ENCODE data around the gene NFIA.

DNA sequence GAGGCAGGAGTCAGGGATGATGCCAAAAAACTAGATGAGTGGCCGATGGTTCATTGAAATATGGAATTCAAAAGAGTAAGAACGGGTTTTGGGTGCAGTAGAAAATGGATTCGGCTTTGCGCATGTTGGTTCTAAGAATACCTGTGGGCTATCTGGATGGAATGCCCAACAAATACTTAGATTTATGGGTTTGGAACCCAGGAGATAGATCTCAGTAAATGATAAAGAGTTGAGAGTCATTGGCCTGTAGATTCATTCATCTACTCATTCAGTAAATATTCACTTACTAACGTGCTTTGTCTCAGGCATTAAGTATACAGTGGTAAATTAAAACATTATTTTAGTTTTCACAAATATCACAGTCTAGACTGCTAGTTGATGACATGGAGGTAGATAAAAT lies 247.7 kb downstream of the NFIA start:
- TF ChIP-seq CTCF (conservative IDR thresholded peaks at IDR 0.05; ENCODE audit: low read length) (no peak), EZH2phosphoT487 (IDR thresholded peaks at IDR 0.05; ENCODE audit: borderline replicate concordance) (no peak)

Data from Loucy (cell line).